Chondrocyte (in vitro differentiated cells): ENCODE data around the gene SIRPA. TPM values are rescaled to one million over a fixed set of nuclear protein-coding genes. Genes with fewer than 3 reads are reported as not detected.
"Not testable (repeated sequence)": the region's sequence is repeated elsewhere in the genome, so short reads cannot be mapped to it uniquely, and the experiment has no call there.

ENCODE experiments used
- DNase-seq: peaks from one replicate; pipeline ENCODE4 v3.0.0; 2021; ENCODE audit warnings: mixed read lengths, low spot score
- H3K27ac Mint-ChIP-seq: one replicate; pipeline ENCODE4 v1.8.0; 2021; ENCODE audit warnings: mild to moderate bottlenecking, moderate library complexity, mixed read lengths; ENCODE audit not compliant: unreplicated experiment
- H3K27me3 Mint-ChIP-seq: 2 replicates; pipeline ENCODE4 v1.8.0; 2021; ENCODE audit warnings: low read depth, mixed read lengths
- H3K36me3 Mint-ChIP-seq: 2 replicates; pipeline ENCODE4 v1.8.0; 2021; ENCODE audit warnings: low read depth, mixed read lengths
- H3K4me1 Mint-ChIP-seq: 2 replicates; pipeline ENCODE4 v1.8.0; 2021; ENCODE audit warnings: low read depth, mild to moderate bottlenecking, mixed read lengths
- H3K4me3 Mint-ChIP-seq: one replicate; pipeline ENCODE4 v1.8.0; 2021; ENCODE audit warnings: mild to moderate bottlenecking, moderate library complexity, mixed read lengths; ENCODE audit not compliant: unreplicated experiment
- H3K9me3 Mint-ChIP-seq: 2 replicates; pipeline ENCODE4 v1.8.0; 2021; ENCODE audit warnings: low read depth, mixed read lengths
- CTCF ChIP-seq: fragments of 200-600 bp; sonication (generic); IDR thresholded peaks from 2 replicates; pipeline ENCODE4 v1.5.0; 2021; ENCODE audit warnings: antibody characterized with exemption, mild to moderate bottlenecking, moderate library complexity
- total RNA-seq: library from RNA; stranded (reverse); gene quantifications from 3 replicates; pipeline ENCODE4 v1.2.1, GENCODE V29; 2021

The SIRPA gene
- total RNA-seq, 1 donor from 2014 or later, result 25.6 TPM

- no peak for DNase-seq
- Mint-ChIP-seq H3K9me3 (no peaks in the 10 kb centered on the region), H3K4me3 (no peak overlapping the region), H3K36me3 (peaks cover 13% of the 10 kb centered on the region), H3K4me1 (peaks cover 9% of the 10 kb centered on the region), H3K27me3 (no peaks in the 10 kb centered on the region), H3K27ac (no peak overlapping the region)
- TF ChIP-seq CTCF, result no peak
Measured at GRCh38 chr20:1912053-1912452, 16.8 kb downstream of the SIRPA start.

- DNase-seq, result no peak
Measured at GRCh38 chr20:1912646-1913045, 17.4 kb downstream of the SIRPA start.

GRCh38 chr20:1915233-1915632 lies 20.0 kb downstream of the SIRPA start:
- H3K9me3 Mint-ChIP-seq, H3K27ac Mint-ChIP-seq, H3K4me1 Mint-ChIP-seq, H3K4me3 Mint-ChIP-seq, H3K36me3 Mint-ChIP-seq, H3K27me3 Mint-ChIP-seq, DNase-seq: not testable (repeated sequence)

More at GRCh38 chr20:1912646-1913045, 17.4 kb downstream of the SIRPA start:
- Mint-ChIP-seq H3K27ac (no peak overlapping the region), H3K27me3 (no peaks in the 10 kb centered on the region), H3K4me3 (no peak overlapping the region), H3K4me1 (peaks cover 5% of the 10 kb centered on the region), H3K36me3 (peaks cover 13% of the 10 kb centered on the region), H3K9me3 (no peaks in the 10 kb centered on the region)
- TF ChIP-seq CTCF, result no peak

GRCh38 chr20:1915725-1916124 lies 20.5 kb downstream of the SIRPA start:
- Mint-ChIP-seq H3K4me3 (no peak overlapping the region), H3K27ac (no peak overlapping the region), H3K9me3 (no peaks in the 10 kb centered on the region), H3K27me3 (no peaks in the 10 kb centered on the region), H3K36me3 (peaks cover 8% of the 10 kb centered on the region), H3K4me1 (peaks cover 6% of the 10 kb centered on the region)
- TF ChIP-seq CTCF, result no peak
- DNase-seq, result no peak

GRCh38 chr20:1917786-1918185 lies 22.6 kb downstream of the SIRPA start:
- no peak for DNase-seq
- Mint-ChIP-seq H3K9me3 (no peaks in the 10 kb centered on the region), H3K4me3 (no peak overlapping the region), H3K27ac (no peak overlapping the region), H3K4me1 (peaks cover 6% of the 10 kb centered on the region), H3K27me3 (no peaks in the 10 kb centered on the region), H3K36me3 (peaks cover 12% of the 10 kb centered on the region)
- TF ChIP-seq CTCF, result no peak

- TF ChIP-seq CTCF, result no peak
- no peaks in the 10 kb centered on the region for H3K9me3 Mint-ChIP-seq
- H3K36me3 Mint-ChIP-seq, result peaks cover 16% of the 10 kb centered on the region
- no peak for DNase-seq
- peaks cover 6% of the 10 kb centered on the region for H3K4me1 Mint-ChIP-seq
- no peaks in the 10 kb centered on the region for H3K27me3 Mint-ChIP-seq
- H3K4me3 Mint-ChIP-seq, result no peak overlapping the region
- no peak overlapping the region for H3K27ac Mint-ChIP-seq
Measured at GRCh38 chr20:1918491-1919165, 23.4 kb downstream of the SIRPA start.
